T-cell (primary cell): Measurements from ENCODE around the gene HTRA1. TPM values are rescaled to one million over a fixed set of nuclear protein-coding genes. Genes with fewer than 3 reads are reported as not detected.

Experiments used
- ATAC-seq, 4 experiments: fragments of 200-7000 bp in 3 of 4; fragments of 150-1000 bp in 1 of 4; cut with Tn5 transposase; replicated peaks in 1 of 4; 1 replicate in 3 of 4; 2 replicates in 1 of 4; pipeline ENCODE4 v1.10.0; 2021; ENCODE audit warnings: moderate library complexity in 3 of 4, mild to moderate bottlenecking in 2 of 4, moderate number of reproducible peaks in 1 of 4
- CTCF ChIA-PET, 2 donors: fragments of 300-600 bp; sonication (Branson Sonifier 250); formaldehyde crosslinking; loops; one replicate each; lab custom pipeline; 2022; ENCODE audit warnings: antibody characterized with exemption in 2 of 2; lab: Charles Lee
- POLR2A ChIA-PET, 2 donors: fragments of 300-600 bp; sonication (Branson Sonifier 250); formaldehyde crosslinking; loops; one replicate each; lab custom pipeline; 2022; ENCODE audit warnings: antibody characterized with exemption in 2 of 2; lab: Charles Lee
- DNase-seq, 35 experiments: peaks; one replicate each; pipeline versions ENCODE4 v3.0.0 to v3.0.0-alpha.2; 2013 to 2023
- H3K27ac ChIP-seq: one replicate; pipeline ENCODE4 v1.5.1; 2013; ENCODE audit warnings: low read length
- H3K27me3 ChIP-seq, 2 experiments: replicated peaks in 1 of 2; 1 replicate in 1 of 2; 2 replicates in 1 of 2; pipeline versions ENCODE4 v1.6.1 to v1.7.0; 2013; ENCODE audit warnings: low read length in 1 of 2, mixed read lengths in 1 of 2; ENCODE audit not compliant: control insufficient read depth in 2 of 2, insufficient read depth in 2 of 2; ENCODE audit errors: extremely low read depth in 1 of 2
- H3K36me3 ChIP-seq, 2 donors: 1 replicate in 1 of 2; 2 replicates in 1 of 2; pipeline versions ENCODE4 v1.6.1 to v1.7.0; 2013; ENCODE audit warnings: low read length in 1 of 2; ENCODE audit not compliant: control insufficient read depth in 2 of 2, insufficient read depth in 1 of 2; ENCODE audit errors: extremely low read depth in 1 of 2
- H3K4me1 ChIP-seq, 2 experiments: 1 replicate in 1 of 2; 2 replicates in 1 of 2; pipeline versions ENCODE4 v1.6.1 to v1.7.0; 2013; ENCODE audit warnings: low read length in 2 of 2, mixed read lengths in 1 of 2; ENCODE audit not compliant: insufficient read depth in 2 of 2, control insufficient read depth in 1 of 2; ENCODE audit errors: extremely low read depth in 1 of 2
- H3K4me3 ChIP-seq, 2 donors: 1 replicate in 1 of 2; 2 replicates in 1 of 2; pipeline versions ENCODE4 v1.5.1 to v1.7.0; 2013; ENCODE audit warnings: mild to moderate bottlenecking in 2 of 2, low read length in 1 of 2, moderate library complexity in 1 of 2; ENCODE audit not compliant: control insufficient read depth in 1 of 2; ENCODE audit errors: extremely low read depth in 1 of 2
- H3K9me3 ChIP-seq: 2 replicates; pipeline ENCODE4 v1.7.0; 2013
- H3K27ac Mint-ChIP-seq, 2 donors: one replicate each; pipeline ENCODE4 v1.8.0; 2020 to 2021; ENCODE audit warnings: mild to moderate bottlenecking in 2 of 2, mixed read lengths in 2 of 2
- H3K27me3 Mint-ChIP-seq, 2 donors: one replicate each; pipeline ENCODE4 v1.8.0; 2021 to 2022; ENCODE audit warnings: mixed read lengths in 2 of 2
- H3K36me3 Mint-ChIP-seq: one replicate; pipeline ENCODE4 v1.8.0; 2021; ENCODE audit warnings: mixed read lengths
- H3K4me1 Mint-ChIP-seq, 3 donors: one replicate each; pipeline ENCODE4 v1.8.0; 2020 to 2022; ENCODE audit warnings: mixed read lengths in 3 of 3, mild to moderate bottlenecking in 1 of 3
- H3K4me3 Mint-ChIP-seq, 3 donors: one replicate each; pipeline ENCODE4 v1.8.0; 2020 to 2022; ENCODE audit warnings: mild to moderate bottlenecking in 3 of 3, mixed read lengths in 3 of 3, moderate library complexity in 3 of 3
- H3K9me3 Mint-ChIP-seq, 3 donors: one replicate each; pipeline ENCODE4 v1.8.0; 2020 to 2022; ENCODE audit warnings: mixed read lengths in 3 of 3
- WGBS: methylation state at CpG from one replicate; pipeline ENCODE4 v1.1.5; 2013; ENCODE audit warnings: missing lambda C conversion rate; ENCODE audit not compliant: insufficient coverage; 5-methylcytosine and 5-hydroxymethylcytosine counted together
- total RNA-seq, 35 experiments: library from RNA in 6 of 35; stranded (reverse) in 6 of 35; fragments of 120-200 nt in 1 of 35; gene quantifications; one replicate each; pipeline versions ENCODE4 v1.2.1 to v1.2.4 and lab custom pipeline; 2013 to 2026

HTRA1 gene
- total RNA-seq, 5 donors from 2014 or later (not counting 1 experiment from before 2014, with no cell fraction given) = 0.51 to 0.56 (median 0.55) TPM; not detected in 2

- H3K4me1 ChIP-seq = peaks cover 0 to 10% of the 10 kb centered on the region in 2 experiments
- no peaks in the 10 kb centered on the region for H3K36me3 Mint-ChIP-seq
- CTCF ChIA-PET = no interaction called here
- DNase-seq = no peak
- H3K27me3 ChIP-seq = peaks cover 0 to 10% of the 10 kb centered on the region in 2 experiments
- no peak overlapping the region for H3K4me3 ChIP-seq
- H3K4me3 Mint-ChIP-seq = no peak overlapping the region
- WGBS = 49% methylated on average over 3 of the region's 5 CpGs
- H3K27me3 Mint-ChIP-seq = peaks cover 0 to 5% of the 10 kb centered on the region in 2 donors
- no peaks in the 10 kb centered on the region for H3K36me3 ChIP-seq
- H3K4me1 Mint-ChIP-seq = peaks cover 11 to 18% (median 14%) of the 10 kb centered on the region in 3 donors
- no peaks in the 10 kb centered on the region for H3K9me3 ChIP-seq
- no peak overlapping the region for H3K27ac Mint-ChIP-seq
- no peak for ATAC-seq
- no peaks in the 10 kb centered on the region for H3K9me3 Mint-ChIP-seq
- no peak overlapping the region for H3K27ac ChIP-seq
- POLR2A ChIA-PET = no interaction called here
Observed at GRCh38 chr10:122499491-122499941, 38.2 kb downstream of the HTRA1 start.

DNA sequence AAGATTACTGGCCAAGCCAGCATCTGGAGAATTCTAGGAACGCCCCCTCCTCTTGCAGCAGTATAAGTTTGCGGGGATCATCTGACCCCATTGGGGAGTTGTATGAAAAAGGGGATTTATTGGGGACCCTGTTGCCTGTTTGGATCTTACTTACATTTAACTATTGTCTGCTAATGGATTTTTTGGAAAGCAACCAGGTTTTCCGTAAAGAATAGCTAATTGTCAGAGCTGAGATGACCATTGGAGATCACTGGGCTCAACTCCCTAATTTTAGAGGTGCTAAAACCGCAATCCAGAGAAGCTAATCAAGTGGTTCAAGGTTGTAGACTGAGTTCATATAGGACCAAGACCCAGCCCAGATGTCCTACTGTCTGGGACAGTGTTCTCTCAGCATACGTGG lies 38.8 kb downstream of the HTRA1 start:
- H3K9me3 ChIP-seq = no peaks in the 10 kb centered on the region
- Mint-ChIP-seq H3K36me3 (no peaks in the 10 kb centered on the region), H3K9me3 (no peaks in the 10 kb centered on the region), H3K27ac (no peak overlapping the region), H3K4me3 (no peak overlapping the region), H3K27me3 (peaks cover 0 to under 1% of the 10 kb centered on the region in 2 donors), H3K4me1 (peaks cover 11 to 17% (median 14%) of the 10 kb centered on the region in 3 donors)
- H3K36me3 ChIP-seq = no peaks in the 10 kb centered on the region
- ATAC-seq = no peak
- ChIA-PET CTCF (no interaction called here), POLR2A (no interaction called here)
- no peak overlapping the region for H3K27ac ChIP-seq
- peaks cover 0 to 7% of the 10 kb centered on the region in 2 experiments for H3K27me3 ChIP-seq
- H3K4me1 ChIP-seq = peaks cover 0 to 10% of the 10 kb centered on the region in 2 experiments
- DNase-seq = no peak
- 59% methylated on average over 3 of the region's 5 CpGs for WGBS
- no peak overlapping the region for H3K4me3 ChIP-seq

GRCh38 chr10:122500726-122501125 lies 39.4 kb downstream of the HTRA1 start:
- CTCF ChIA-PET = no interaction called here

GRCh38 chr10:122503012-122503411 lies 41.7 kb downstream of the HTRA1 start:
- Mint-ChIP-seq H3K9me3 (no peaks in the 10 kb centered on the region), H3K4me3 (no peak overlapping the region)
- WGBS = 90% methylated on average over 9 of the region's 13 CpGs

More at GRCh38 chr10:122500726-122501125, 39.4 kb downstream of the HTRA1 start:
- H3K27ac Mint-ChIP-seq = no peak overlapping the region
- H3K27ac ChIP-seq = no peak overlapping the region
- no peaks in the 10 kb centered on the region for H3K9me3 ChIP-seq
- no peaks in the 10 kb centered on the region for H3K36me3 Mint-ChIP-seq
- no CpG with 5 or more reads among the region's 6 CpGs for WGBS
- H3K27me3 ChIP-seq = peaks cover 0 to 10% of the 10 kb centered on the region in 2 experiments
- H3K27me3 Mint-ChIP-seq = no peaks in the 10 kb centered on the region
- peaks cover 10 to 13% (median 12%) of the 10 kb centered on the region in 3 donors for H3K4me1 Mint-ChIP-seq
- no peak overlapping the region for H3K4me3 Mint-ChIP-seq
- no peaks in the 10 kb centered on the region for H3K9me3 Mint-ChIP-seq
- ATAC-seq = no peak
- no peak overlapping the region for H3K4me3 ChIP-seq
- no peaks in the 10 kb centered on the region for H3K36me3 ChIP-seq
- peaks cover 0 to 8% of the 10 kb centered on the region in 2 experiments for H3K4me1 ChIP-seq
- POLR2A ChIA-PET = no interaction called here
- no peak for DNase-seq

GRCh38 chr10:122503886-122504609 lies 42.7 kb downstream of the HTRA1 start:
- no peaks in the 10 kb centered on the region for H3K9me3 ChIP-seq
- no peaks in the 10 kb centered on the region for H3K27me3 Mint-ChIP-seq
- no peaks in the 10 kb centered on the region for H3K36me3 ChIP-seq
- DNase-seq = no peak
- H3K4me1 Mint-ChIP-seq = no peaks in the 10 kb centered on the region
- H3K9me3 Mint-ChIP-seq = no peaks in the 10 kb centered on the region
- WGBS = 96% methylated on average over 12 of the region's 17 CpGs
- no peaks in the 10 kb centered on the region for H3K4me1 ChIP-seq
- CTCF ChIA-PET = interaction anchor here in 1 of 2 donors (1.2 kb wide), 1 partner anchor 68 kb away, joined by 4 read pairs; no protein-coding TSS in a partner anchor
- no peak for ATAC-seq
- no peaks in the 10 kb centered on the region for H3K36me3 Mint-ChIP-seq
- H3K4me3 Mint-ChIP-seq = no peak overlapping the region
- no peak overlapping the region for H3K27ac ChIP-seq
- POLR2A ChIA-PET = no interaction called here
- H3K4me3 ChIP-seq = no peak overlapping the region
- H3K27me3 ChIP-seq = peaks cover 0 to 15% of the 10 kb centered on the region in 2 experiments
- no peak overlapping the region for H3K27ac Mint-ChIP-seq

More at GRCh38 chr10:122503012-122503411, 41.7 kb downstream of the HTRA1 start:
- H3K9me3 ChIP-seq = no peaks in the 10 kb centered on the region
- H3K36me3 ChIP-seq = no peaks in the 10 kb centered on the region
- H3K27me3 Mint-ChIP-seq = no peaks in the 10 kb centered on the region
- ChIA-PET CTCF (interaction anchor here (0.5 to 1.2 kb wide), 2 partner anchors 67 to 387 kb away, joined by 3 to 4 read pairs; no protein-coding TSS in a partner anchor), POLR2A (no interaction called here)
- DNase-seq = no peak
- peaks cover 0 to 14% of the 10 kb centered on the region in 2 experiments for H3K27me3 ChIP-seq
- H3K4me1 ChIP-seq = no peaks in the 10 kb centered on the region
- no peak overlapping the region for H3K27ac ChIP-seq
- no peak overlapping the region for H3K27ac Mint-ChIP-seq
- H3K4me1 Mint-ChIP-seq = no peaks in the 10 kb centered on the region
- no peak for ATAC-seq
- no peak overlapping the region for H3K4me3 ChIP-seq
- H3K36me3 Mint-ChIP-seq = no peaks in the 10 kb centered on the region

GRCh38 chr10:122504610-122504950 lies 43.2 kb downstream of the HTRA1 start:
- no peaks in the 10 kb centered on the region for H3K4me1 ChIP-seq
- no peaks in the 10 kb centered on the region for H3K9me3 ChIP-seq
- no peak overlapping the region for H3K27ac ChIP-seq
- no peak overlapping the region for H3K4me3 Mint-ChIP-seq
- H3K27me3 Mint-ChIP-seq = no peaks in the 10 kb centered on the region
- no peak overlapping the region for H3K4me3 ChIP-seq
- no peaks in the 10 kb centered on the region for H3K4me1 Mint-ChIP-seq
- H3K36me3 Mint-ChIP-seq = no peaks in the 10 kb centered on the region
- ChIA-PET POLR2A (no interaction called here), CTCF (no interaction called here)
- no peak overlapping the region for H3K27ac Mint-ChIP-seq
- no peak for DNase-seq
- H3K27me3 ChIP-seq = peaks cover 0 to 20% of the 10 kb centered on the region in 2 experiments
- ATAC-seq = no peak
- no peaks in the 10 kb centered on the region for H3K36me3 ChIP-seq
- 82% methylated on average over 6 of the region's 6 CpGs for WGBS
- no peaks in the 10 kb centered on the region for H3K9me3 Mint-ChIP-seq
